K562 (cell line): Measurements from ENCODE around the gene DVL2.

Source experiments
- FOXJ3 ChIP-seq: sonication (generic); formaldehyde crosslinking; IDR thresholded peaks from 2 replicates; pipeline ENCODE4 v1.4.0; 2020; ENCODE audit warnings: mild to moderate bottlenecking, missing genetic modification reagents
- MYBL2 ChIP-seq, 2 experiments: fragments of 450-650 bp in 1 of 2; sonication (generic) in 1 of 2; formaldehyde crosslinking in 1 of 2; IDR thresholded peaks; 2 replicates each; pipeline versions ENCODE4 v1.6.1 to v1.8.1; 2017 to 2022; ENCODE audit warnings: borderline replicate concordance in 1 of 2, inconsistent platforms in 1 of 2, low read depth in 1 of 2, mild to moderate bottlenecking in 1 of 2, missing genetic modification reagents in 1 of 2, moderate library complexity in 1 of 2
- SREBF2 ChIP-seq: sonication (generic); formaldehyde crosslinking; IDR thresholded peaks from 2 replicates; pipeline ENCODE4 v1.4.0; 2020; ENCODE audit warnings: mild to moderate bottlenecking, missing genetic modification reagents
- ZNF23 ChIP-seq: fragments of 250-450 bp; sonication (Bioruptor Pico); IDR thresholded peaks from 2 replicates; pipeline ENCODE4 v1.4.0; 2020; ENCODE audit warnings: mild to moderate bottlenecking
- ZNF24 ChIP-seq: fragments of 450-650 bp; IDR thresholded peaks from 2 replicates; pipeline ENCODE4 v1.6.1; 2016
- ZNF253 ChIP-seq: fragments of 250-450 bp; sonication (Bioruptor Pico); conservative IDR thresholded peaks from 2 replicates; pipeline ENCODE4 v1.6.1; 2021; ENCODE audit warnings: mild to moderate bottlenecking
- TF ChIP-seq, protein P1 (sequence below): fragments of 450-650 bp; IDR thresholded peaks from 2 replicates; pipeline ENCODE4 v1.6.1; 2016
- TF ChIP-seq, protein P2 (sequence below): fragments of 450-650 bp; formaldehyde crosslinking; IDR thresholded peaks from 2 replicates; pipeline ENCODE4 v1.4.0; 2020; ENCODE audit warnings: mild to moderate bottlenecking, moderate library complexity

- TF ChIP-seq, protein P1, sequence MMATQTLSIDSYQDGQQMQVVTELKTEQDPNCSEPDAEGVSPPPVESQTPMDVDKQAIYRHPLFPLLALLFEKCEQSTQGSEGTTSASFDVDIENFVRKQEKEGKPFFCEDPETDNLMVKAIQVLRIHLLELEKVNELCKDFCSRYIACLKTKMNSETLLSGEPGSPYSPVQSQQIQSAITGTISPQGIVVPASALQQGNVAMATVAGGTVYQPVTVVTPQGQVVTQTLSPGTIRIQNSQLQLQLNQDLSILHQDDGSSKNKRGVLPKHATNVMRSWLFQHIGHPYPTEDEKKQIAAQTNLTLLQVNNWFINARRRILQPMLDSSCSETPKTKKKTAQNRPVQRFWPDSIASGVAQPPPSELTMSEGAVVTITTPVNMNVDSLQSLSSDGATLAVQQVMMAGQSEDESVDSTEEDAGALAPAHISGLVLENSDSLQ: no peak
- TF ChIP-seq ZNF23 (CRISPR knock-in tag) (no peak), FOXJ3 (CRISPR knock-in tag) (no peak), SREBF2 (no peak), ZNF24 (no peak), ZNF253 (CRISPR knock-in tag) (no peak), MYBL2 (IDR thresholded peaks at IDR 0.05; ENCODE audit: low read depth) (no peak), MYBL2 (CRISPR knock-in tag; IDR thresholded peaks at IDR 0.05; ENCODE audit: borderline replicate concordance) (no peak)
- TF ChIP-seq, protein P2, sequence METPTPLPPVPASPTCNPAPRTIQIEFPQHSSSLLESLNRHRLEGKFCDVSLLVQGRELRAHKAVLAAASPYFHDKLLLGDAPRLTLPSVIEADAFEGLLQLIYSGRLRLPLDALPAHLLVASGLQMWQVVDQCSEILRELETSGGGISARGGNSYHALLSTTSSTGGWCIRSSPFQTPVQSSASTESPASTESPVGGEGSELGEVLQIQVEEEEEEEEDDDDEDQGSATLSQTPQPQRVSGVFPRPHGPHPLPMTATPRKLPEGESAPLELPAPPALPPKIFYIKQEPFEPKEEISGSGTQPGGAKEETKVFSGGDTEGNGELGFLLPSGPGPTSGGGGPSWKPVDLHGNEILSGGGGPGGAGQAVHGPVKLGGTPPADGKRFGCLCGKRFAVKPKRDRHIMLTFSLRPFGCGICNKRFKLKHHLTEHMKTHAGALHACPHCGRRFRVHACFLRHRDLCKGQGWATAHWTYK (CRISPR knock-in tag): no peak
Observed at GRCh38 chr17:7184647-7185046, 49.7 kb downstream of the DVL2 start.
